ENCODE results near the gene TMEM120B.
"Not testable (repeated sequence)": the region's sequence is repeated elsewhere in the genome, so short reads cannot be mapped to it uniquely, and the experiment has no call there.

TMEM120B gene

GRCh38 chr12:121789233-121789781 is 76.8 kb downstream of the TMEM120B start:
- Histone ChIP-seq H3K4me1 (ENCODE audit: control insufficient read depth, insufficient read depth, low read length) (peaks cover 3% of the 10 kb centered on the region), H3K9me3 (ENCODE audit: control insufficient read depth, low read length) (no peaks in the 10 kb centered on the region), H3K27ac (ENCODE audit: insufficient read depth, low read depth, low read length, poor library complexity, severe bottlenecking) (no peak overlapping the region), H3K36me3 (ENCODE audit: control insufficient read depth, insufficient read depth, low read length) (no peaks in the 10 kb centered on the region), H3K4me3 (ENCODE audit: insufficient read depth, low read depth, low read length) (no peak overlapping the region), H3K27me3 (ENCODE audit: control insufficient read depth, insufficient read depth, low read length, poor library complexity, severe bottlenecking) (peaks cover 18% of the 10 kb centered on the region)
- WGBS, 2 experiments = 79 to 80% methylated on average over 13 of the region's 13 CpGs

- no peaks in the 10 kb centered on the region for H3K9me3 ChIP-seq (ENCODE audit: control insufficient read depth, low read length)
- H3K4me3 ChIP-seq (ENCODE audit: insufficient read depth, low read depth, low read length) = no peak overlapping the region
- no peak overlapping the region for H3K27ac ChIP-seq (ENCODE audit: insufficient read depth, low read depth, low read length, poor library complexity, severe bottlenecking)
- H3K27me3 ChIP-seq (ENCODE audit: control insufficient read depth, insufficient read depth, low read length, poor library complexity, severe bottlenecking) = peaks cover 18% of the 10 kb centered on the region
- H3K36me3 ChIP-seq (ENCODE audit: control insufficient read depth, insufficient read depth, low read length) = no peaks in the 10 kb centered on the region
- peaks cover 3% of the 10 kb centered on the region for H3K4me1 ChIP-seq (ENCODE audit: control insufficient read depth, insufficient read depth, low read length)
- WGBS, 2 experiments = 79% methylated on average over 28 of the region's 28 CpGs
These were observed 77.5 kb downstream of the TMEM120B start for GRCh38 chr12:121789800-121790728.

GRCh38 chr12:121790785-121791184 is 78.2 kb downstream of the TMEM120B start:
- H3K4me3 ChIP-seq (ENCODE audit: insufficient read depth, low read depth, low read length); H3K27ac ChIP-seq (ENCODE audit: insufficient read depth, low read depth, low read length, poor library complexity, severe bottlenecking); H3K36me3 ChIP-seq (ENCODE audit: control insufficient read depth, insufficient read depth, low read length); H3K4me1 ChIP-seq (ENCODE audit: control insufficient read depth, insufficient read depth, low read length); H3K9me3 ChIP-seq (ENCODE audit: control insufficient read depth, low read length): not testable (repeated sequence)
- 94 to 96% methylated on average over 8 of the region's 8 CpGs for WGBS, 2 experiments
- peaks cover 18% of the 10 kb centered on the region for H3K27me3 ChIP-seq (ENCODE audit: control insufficient read depth, insufficient read depth, low read length, poor library complexity, severe bottlenecking)

GRCh38 chr12:121791671-121792551 is 79.4 kb downstream of the TMEM120B start:
- Histone ChIP-seq H3K27me3 (ENCODE audit: control insufficient read depth, insufficient read depth, low read length, poor library complexity, severe bottlenecking) (peaks cover 18% of the 10 kb centered on the region), H3K27ac (ENCODE audit: insufficient read depth, low read depth, low read length, poor library complexity, severe bottlenecking) (no peak overlapping the region), H3K9me3 (ENCODE audit: control insufficient read depth, low read length) (no peaks in the 10 kb centered on the region), H3K36me3 (ENCODE audit: control insufficient read depth, insufficient read depth, low read length) (peaks cover 7% of the 10 kb centered on the region), H3K4me1 (ENCODE audit: control insufficient read depth, insufficient read depth, low read length) (peaks cover 10% of the 10 kb centered on the region), H3K4me3 (ENCODE audit: insufficient read depth, low read depth, low read length) (no peak overlapping the region)
- 91 to 92% methylated on average over 13 to 14 of the region's 14 CpGs for WGBS, 2 experiments

GRCh38 chr12:121792607-121793439 is 80.3 kb downstream of the TMEM120B start:
- no peak overlapping the region for H3K27ac ChIP-seq (ENCODE audit: insufficient read depth, low read depth, low read length, poor library complexity, severe bottlenecking)
- H3K4me1 ChIP-seq (ENCODE audit: control insufficient read depth, insufficient read depth, low read length) = peaks cover 19% of the 10 kb centered on the region
- H3K9me3 ChIP-seq (ENCODE audit: control insufficient read depth, low read length) = no peaks in the 10 kb centered on the region
- peak overlapping the region; percentile 41 for H3K4me3 ChIP-seq (ENCODE audit: insufficient read depth, low read depth, low read length)
- H3K36me3 ChIP-seq (ENCODE audit: control insufficient read depth, insufficient read depth, low read length) = peaks cover 7% of the 10 kb centered on the region
- WGBS, 2 experiments = 15 to 17% methylated on average over 46 to 48 of the region's 48 CpGs
- peaks cover 18% of the 10 kb centered on the region for H3K27me3 ChIP-seq (ENCODE audit: control insufficient read depth, insufficient read depth, low read length, poor library complexity, severe bottlenecking)

- Histone ChIP-seq H3K9me3 (ENCODE audit: control insufficient read depth, low read length) (no peaks in the 10 kb centered on the region), H3K4me3 (ENCODE audit: insufficient read depth, low read depth, low read length) (peak within 1 kb of the TSS; percentile 41), H3K36me3 (ENCODE audit: control insufficient read depth, insufficient read depth, low read length) (peaks cover 7% of the 10 kb centered on the region), H3K27me3 (ENCODE audit: control insufficient read depth, insufficient read depth, low read length, poor library complexity, severe bottlenecking) (peaks cover 18% of the 10 kb centered on the region), H3K4me1 (ENCODE audit: control insufficient read depth, insufficient read depth, low read length) (peaks cover 25% of the 10 kb centered on the region), H3K27ac (ENCODE audit: insufficient read depth, low read depth, low read length, poor library complexity, severe bottlenecking) (no peak within 1 kb of the TSS)
- 1% methylated on average over 36 of the region's 36 CpGs for WGBS, 2 experiments
These were observed 80.9 kb downstream of the TMEM120B start, which contains the start of gene RHOF for GRCh38 chr12:121793440-121793837. RHOF (minus strand) TSS chr12:121793688; CDS start chr12:121793633, 55 bp downstream.

GRCh38 chr12:121793838-121794533 is 81.4 kb downstream of the TMEM120B start:
- H3K4me3 ChIP-seq (ENCODE audit: insufficient read depth, low read depth, low read length) = peak overlapping the region; percentile 41
- WGBS, 2 experiments = 0% methylated on average over 59 of the region's 59 CpGs
- no peak overlapping the region for H3K27ac ChIP-seq (ENCODE audit: insufficient read depth, low read depth, low read length, poor library complexity, severe bottlenecking)
- H3K9me3 ChIP-seq (ENCODE audit: control insufficient read depth, low read length) = no peaks in the 10 kb centered on the region
- H3K4me1 ChIP-seq (ENCODE audit: control insufficient read depth, insufficient read depth, low read length) = peaks cover 31% of the 10 kb centered on the region
- H3K36me3 ChIP-seq (ENCODE audit: control insufficient read depth, insufficient read depth, low read length) = peaks cover 7% of the 10 kb centered on the region
- H3K27me3 ChIP-seq (ENCODE audit: control insufficient read depth, insufficient read depth, low read length, poor library complexity, severe bottlenecking) = peaks cover 18% of the 10 kb centered on the region

GRCh38 chr12:121794534-121795033 is 82.0 kb downstream of the TMEM120B start:
- peaks cover 18% of the 10 kb centered on the region for H3K27me3 ChIP-seq (ENCODE audit: control insufficient read depth, insufficient read depth, low read length, poor library complexity, severe bottlenecking)
- WGBS, 2 experiments = 12 to 13% methylated on average over 13 of the region's 13 CpGs
- H3K4me1 ChIP-seq (ENCODE audit: control insufficient read depth, insufficient read depth, low read length) = peaks cover 32% of the 10 kb centered on the region
- no peaks in the 10 kb centered on the region for H3K9me3 ChIP-seq (ENCODE audit: control insufficient read depth, low read length)
- no peak overlapping the region for H3K4me3 ChIP-seq (ENCODE audit: insufficient read depth, low read depth, low read length)
- H3K36me3 ChIP-seq (ENCODE audit: control insufficient read depth, insufficient read depth, low read length) = peaks cover 7% of the 10 kb centered on the region
- H3K27ac ChIP-seq (ENCODE audit: insufficient read depth, low read depth, low read length, poor library complexity, severe bottlenecking) = no peak overlapping the region

Data from ectodermal cell (in vitro differentiated cells).